Activated T-helper 9 cell treated with anti-CD3 and anti-CD28 coated beads, Interleukin-2, amount 50 U/mL, for 16 hours (primary cell): ENCODE results near the gene C1QTNF5.

Experiments used
- DNase-seq: peaks from one replicate; pipeline ENCODE4 v3.0.0-alpha.2; 2020; ENCODE audit warnings: low read depth

C1QTNF5 gene

GRCh38 chr11:119337581-119338317 lies 2.9 kb downstream of the C1QTNF5 start:
- no peak for DNase-seq

DNA sequence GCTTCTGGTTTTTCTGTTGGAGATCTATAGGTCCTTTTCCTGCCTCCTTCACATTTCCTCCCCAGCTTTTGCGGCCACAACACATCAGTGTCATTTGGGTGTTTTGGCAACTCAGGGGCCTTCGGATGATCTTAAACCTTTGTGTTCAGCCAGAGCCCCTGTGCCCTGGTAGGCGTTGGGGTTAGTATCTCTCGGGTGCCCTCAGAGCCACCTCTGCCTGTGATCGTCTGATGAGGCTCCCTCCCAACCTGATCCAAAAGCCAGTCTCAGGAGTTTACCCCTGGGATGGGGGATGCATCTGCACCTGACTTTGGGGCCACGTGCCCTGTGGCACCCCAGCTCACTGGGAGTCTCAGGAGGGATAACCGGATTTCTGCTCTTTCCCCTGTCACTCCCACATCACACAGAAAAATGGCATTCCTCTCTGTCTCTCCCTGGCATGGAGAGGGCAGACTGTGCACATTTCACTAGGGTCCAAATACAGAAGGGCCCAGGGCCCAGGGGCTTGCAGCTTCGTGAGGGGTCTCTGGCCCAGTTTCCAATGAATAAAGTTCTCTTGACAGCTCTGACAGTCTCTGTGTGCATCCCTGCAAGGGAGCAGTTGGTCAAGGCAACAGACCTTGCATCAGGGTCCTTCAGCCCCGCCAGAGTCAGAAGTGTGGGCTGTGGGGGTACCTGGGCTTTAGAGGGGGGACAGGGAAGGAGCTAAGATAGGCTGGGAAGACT lies 3.8 kb downstream of the C1QTNF5 start:
- DNase-seq = no peak

GRCh38 chr11:119335655-119336543 lies 4.8 kb downstream of the C1QTNF5 start:
- DNase-seq = no peak

GRCh38 chr11:119335091-119335654 lies 5.5 kb downstream of the C1QTNF5 start:
- no peak for DNase-seq

GRCh38 chr11:119334174-119334930 lies 6.3 kb downstream of the C1QTNF5 start, which contains the start of gene RNF26:
RNF26 (plus strand) TSS chr11:119334527; CDS start chr11:119335123, 596 bp downstream.
- peak; percentile 87 for DNase-seq

- DNase-seq = no peak
Measured at GRCh38 chr11:119332111-119332765, 8.4 kb downstream of the C1QTNF5 start.

- no peak for DNase-seq
Measured at GRCh38 chr11:119330237-119330636, 10.4 kb downstream of the C1QTNF5 start.

DNA sequence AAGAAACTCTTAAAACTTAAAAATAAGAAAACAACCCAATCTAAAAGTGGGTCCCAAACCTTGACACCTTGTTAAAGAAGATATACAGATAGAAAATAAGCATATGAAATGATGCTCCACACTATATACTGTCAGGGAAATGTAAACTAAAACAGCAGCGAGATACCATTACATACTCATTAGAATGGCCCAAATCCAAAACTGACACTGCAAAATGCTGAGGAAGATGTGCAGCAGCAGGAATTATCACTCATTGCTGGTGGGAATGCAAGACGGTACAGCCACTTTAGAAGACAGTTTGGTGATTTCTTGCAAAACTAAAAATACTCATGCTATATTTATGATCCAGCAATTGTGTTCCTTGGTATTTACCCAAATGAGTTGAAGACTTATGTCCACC lies 11.4 kb downstream of the C1QTNF5 start:
- no peak for DNase-seq

GRCh38 chr11:119324189-119324588 lies 16.5 kb downstream of the C1QTNF5 start:
- DNase-seq = no peak

DNA sequence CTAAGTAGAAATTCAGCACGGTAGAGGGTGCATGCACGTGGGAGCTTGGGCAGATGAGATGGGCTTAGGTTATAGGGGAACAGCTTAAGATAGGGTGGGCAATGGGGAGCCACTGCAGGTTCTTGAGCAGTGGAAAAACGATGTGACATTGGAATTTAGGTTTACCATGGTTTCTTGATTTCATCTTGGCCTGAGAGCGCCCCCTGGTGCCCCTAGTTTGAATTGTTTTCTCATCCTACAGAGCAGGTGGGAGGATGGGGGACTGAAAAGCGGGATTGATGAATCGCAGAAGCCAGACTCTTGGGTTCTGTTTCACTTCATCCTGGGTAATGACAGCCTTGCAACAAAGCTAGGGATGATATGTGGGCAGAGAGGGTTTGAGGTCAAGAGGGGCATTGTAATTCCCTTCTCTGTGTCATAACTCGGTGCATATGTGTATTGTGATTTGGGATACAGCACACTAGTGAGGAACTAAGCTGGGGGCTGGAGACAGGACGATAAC lies 17.1 kb downstream of the C1QTNF5 start:
- peak; percentile 68 for DNase-seq

DNA sequence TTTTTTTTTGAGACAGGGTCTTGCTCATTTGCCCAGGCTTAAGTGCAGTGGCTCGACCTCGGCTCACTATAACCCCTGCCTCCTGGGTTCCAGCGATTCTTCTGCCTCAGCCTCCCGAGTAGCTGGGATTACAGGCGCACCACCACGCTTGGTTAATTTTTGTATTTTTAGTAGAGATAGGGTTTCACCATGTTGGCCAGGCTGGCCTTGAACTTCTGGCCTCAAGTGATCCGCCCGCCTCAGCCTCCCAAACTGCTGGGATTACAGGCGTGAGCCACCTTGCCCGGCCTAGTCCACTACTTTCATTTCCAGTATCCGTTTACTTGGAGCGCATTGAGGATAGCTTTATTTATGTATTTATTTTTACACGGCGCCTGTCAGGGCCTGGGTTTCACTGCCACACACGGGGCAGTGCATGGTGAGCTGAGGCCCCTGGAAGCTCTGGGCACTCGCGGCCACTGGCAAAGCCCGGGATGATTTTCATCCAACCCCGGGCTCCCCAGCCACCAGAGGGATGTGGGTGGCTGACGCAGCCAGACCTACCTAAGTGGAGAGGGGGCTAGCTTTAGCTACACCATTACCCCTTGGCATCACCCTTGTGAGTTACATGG lies 17.7 kb downstream of the C1QTNF5 start:
- no peak for DNase-seq

- DNase-seq = no peak
Measured at GRCh38 chr11:119322360-119322739, 18.3 kb downstream of the C1QTNF5 start.

- peak; percentile 30 for DNase-seq
Measured at GRCh38 chr11:119320776-119321524, 19.7 kb downstream of the C1QTNF5 start.

- no peak for DNase-seq
Measured at GRCh38 chr11:119320240-119320775, 20.4 kb downstream of the C1QTNF5 start.

DNA sequence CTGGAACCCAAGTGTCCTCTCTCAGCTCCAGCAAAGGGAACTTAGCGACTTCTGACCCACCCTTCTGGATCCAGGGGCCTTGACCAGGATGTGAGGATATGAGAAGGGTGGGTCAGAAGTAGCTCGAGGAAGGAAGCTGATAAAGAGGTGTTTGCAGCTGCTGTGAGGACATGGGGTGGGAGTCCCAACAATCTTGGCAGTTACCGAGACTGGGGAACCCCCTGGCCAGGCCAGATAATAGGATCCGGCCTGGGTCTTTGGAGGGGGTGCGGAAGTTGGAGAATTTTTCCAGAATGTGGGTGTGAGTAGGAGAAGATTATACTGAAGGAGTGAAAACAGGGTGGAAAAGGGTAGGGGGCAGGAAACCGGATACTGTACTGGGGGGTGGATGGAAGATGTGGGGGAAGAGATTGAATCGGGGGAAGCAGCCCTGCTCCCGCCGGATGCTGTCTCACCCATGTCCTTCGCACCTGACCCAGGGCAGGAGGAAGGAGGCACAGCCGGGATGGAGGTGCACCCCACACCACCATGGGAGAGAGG lies 20.9 kb downstream of the C1QTNF5 start:
- DNase-seq = no peak

DNA sequence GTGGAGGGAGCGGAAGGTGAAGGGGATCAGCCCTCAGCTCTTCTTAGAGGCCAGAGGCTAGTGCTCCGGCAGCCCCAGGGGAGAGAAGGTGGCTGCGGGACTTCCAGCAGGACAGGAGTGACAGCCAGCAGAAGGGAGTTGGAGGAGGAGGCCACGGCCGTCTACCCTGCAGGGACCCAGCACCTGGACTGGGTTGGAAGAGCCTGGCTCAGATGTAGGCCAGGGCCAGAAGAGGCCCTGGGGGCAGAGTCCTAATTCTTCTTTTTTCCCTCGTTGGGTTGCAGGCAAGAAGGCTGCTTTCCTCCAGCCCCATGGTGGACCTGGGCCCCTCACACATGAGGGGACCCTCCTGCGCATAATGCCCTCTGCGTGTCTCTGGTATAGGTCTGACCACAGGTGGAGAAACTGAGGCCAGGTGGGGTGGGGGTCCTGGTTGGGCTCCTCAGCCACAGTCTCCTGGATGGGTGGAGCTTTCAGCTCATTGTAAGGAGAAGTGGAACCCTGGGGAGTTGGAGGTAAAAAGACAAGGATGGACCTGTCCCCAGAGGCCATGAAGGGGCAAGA lies 21.5 kb downstream of the C1QTNF5 start:
- DNase-seq = no peak

- DNase-seq = no peak
Measured at GRCh38 chr11:119318240-119319135, 22.2 kb downstream of the C1QTNF5 start.
